KBM-7 (cell line): Measurements from ENCODE around the gene AJUBA.
"Not testable (repeated sequence)": the region's sequence is repeated elsewhere in the genome, so short reads cannot be mapped to it uniquely, and the experiment has no call there.

Experiments
- DNase-seq: peaks from one replicate; pipeline ENCODE4 v3.0.0-alpha.2; 2015
- in situ Hi-C: fragments of 300-500 bp; cut with MboI; formaldehyde crosslinking; loops from 2 replicates; pipeline ENCODE4 v1.14.3; 2020; ENCODE audit warnings: low sequenced_read_pairs, low pct_unique_long_range_greater_than_20kb, mixed read lengths

Gene AJUBA

GRCh38 chr14:22965916-22966782, 16.2 kb downstream of the AJUBA start:
- DNase-seq, in situ Hi-C loops: not testable (repeated sequence)

DNA sequence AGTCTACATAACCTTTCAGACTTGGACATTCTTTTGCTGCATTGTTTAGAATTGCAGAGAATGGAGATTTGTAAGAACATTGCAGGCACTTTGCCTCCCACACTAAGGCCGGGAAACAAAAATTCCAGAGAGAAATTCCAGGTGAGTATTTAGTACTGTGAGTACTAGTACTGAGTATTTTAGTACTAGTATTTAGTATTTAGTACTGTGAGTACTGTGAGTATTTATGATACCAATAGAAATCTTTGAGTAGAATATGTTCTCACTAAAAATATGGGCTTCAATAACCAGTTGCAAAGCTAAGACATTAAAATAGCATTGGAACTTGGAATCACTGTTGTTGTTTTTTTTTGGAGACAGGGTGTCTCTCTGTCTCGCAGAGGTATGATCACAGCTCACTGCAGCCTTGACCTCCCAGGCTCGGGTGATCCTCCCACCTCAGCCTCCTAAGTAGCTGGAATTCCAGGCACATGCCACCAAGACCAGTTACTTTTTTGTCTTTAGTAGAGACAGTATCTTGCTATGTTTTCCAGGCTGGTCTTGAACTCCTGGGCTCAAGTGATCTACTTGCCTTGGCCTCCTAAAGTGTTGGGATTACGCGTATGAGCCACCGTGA, 20.2 kb downstream of the AJUBA start:
- no peak for DNase-seq
- in situ Hi-C loops: no loop called here

DNA sequence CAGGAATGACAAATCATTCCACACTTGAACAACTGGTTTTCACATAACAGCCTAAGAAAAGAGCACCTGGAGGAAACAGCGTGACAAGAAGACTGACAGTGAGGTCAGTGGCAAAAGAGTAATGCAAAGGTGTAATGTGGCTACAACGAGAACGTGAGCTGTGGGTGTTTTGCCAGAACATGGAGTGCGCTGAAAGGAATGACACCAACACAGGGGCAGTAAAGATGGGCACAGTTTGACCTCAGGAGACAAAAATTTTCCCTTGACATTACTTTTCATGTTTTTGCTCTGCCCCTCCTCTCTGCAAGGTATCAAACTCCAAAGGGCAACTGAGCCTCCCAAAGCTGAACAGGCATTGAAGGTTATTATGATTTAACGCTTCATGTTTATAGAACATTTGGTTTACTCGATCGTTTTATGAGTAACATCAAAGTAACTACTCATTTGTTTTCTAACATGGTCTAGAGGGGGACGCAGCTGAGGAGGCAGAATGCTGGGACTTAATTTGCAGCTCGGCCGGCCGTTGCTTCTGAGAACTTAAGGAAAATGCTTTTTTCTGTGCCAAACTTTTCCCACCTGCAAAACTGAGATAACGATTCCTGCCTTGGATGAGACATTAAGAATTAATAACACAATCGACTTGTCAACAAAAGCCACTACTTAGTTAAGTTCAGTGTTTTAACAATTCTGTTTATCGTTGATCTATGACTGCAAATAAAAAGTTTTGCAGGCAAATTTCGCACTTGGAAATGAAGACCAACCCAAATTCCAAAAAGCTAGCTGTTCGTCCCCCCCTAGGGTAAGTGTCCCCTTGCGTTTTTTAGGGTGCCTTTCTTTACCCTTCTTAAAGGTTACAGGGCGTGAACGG, 26.4 kb downstream of the AJUBA start:
- no peak for DNase-seq
- in situ Hi-C loops: no loop called here

GRCh38 chr14:22952418-22952817, 29.9 kb downstream of the AJUBA start:
- in situ Hi-C loops: no loop called here
- DNase-seq: no peak

DNA sequence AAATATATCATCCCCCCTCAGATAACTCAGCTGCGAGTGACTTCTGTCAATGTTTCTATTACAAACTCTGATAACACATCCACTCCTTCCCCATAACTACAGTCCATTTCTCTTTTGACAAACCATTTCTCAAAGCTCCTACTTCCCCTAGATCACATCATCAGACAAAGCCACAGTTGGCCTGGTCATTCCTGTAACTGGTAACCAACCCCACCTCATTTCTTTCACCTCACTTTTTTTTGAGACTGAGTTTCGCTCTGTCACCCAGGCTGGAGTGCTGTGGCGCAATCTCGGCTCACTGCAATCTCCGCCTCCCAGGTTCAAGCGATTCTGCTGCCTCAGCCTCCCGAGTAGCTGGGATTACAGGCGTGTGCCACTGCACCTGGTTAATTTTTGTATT, 30.6 kb downstream of the AJUBA start:
- in situ Hi-C loops: not testable (repeated sequence)
- peak; percentile 8 for DNase-seq

GRCh38 chr14:22945642-22946041, 36.7 kb downstream of the AJUBA start:
- in situ Hi-C loops: no loop called here

GRCh38 chr14:22939684-22940083, 42.7 kb downstream of the AJUBA start:
- in situ Hi-C loops: no loop called here
- no peak for DNase-seq

More at GRCh38 chr14:22945642-22946041, 36.7 kb downstream of the AJUBA start:
- DNase-seq: no peak

DNA sequence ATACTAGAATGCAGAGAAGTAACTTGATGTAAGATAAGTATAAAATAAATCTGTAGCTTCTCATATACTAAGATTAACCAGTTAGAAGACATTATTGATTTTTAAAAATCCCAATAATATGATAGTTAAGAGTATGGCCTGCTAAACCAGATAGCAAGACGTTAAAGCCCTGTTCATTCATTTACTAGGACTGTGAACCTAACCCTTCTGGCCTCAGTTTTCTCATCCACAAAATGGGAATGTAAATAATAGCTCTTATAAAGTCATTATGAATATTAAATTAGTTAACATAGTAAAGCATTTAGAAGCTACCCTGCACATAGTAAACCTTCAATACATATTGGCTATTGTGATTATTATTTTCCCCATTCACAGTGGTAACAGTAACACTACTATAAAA, 47.2 kb downstream of the AJUBA start:
- in situ Hi-C loops: no loop called here
- no peak for DNase-seq

- in situ Hi-C loops: no loop called here
Measured at GRCh38 chr14:22932146-22932545, 50.2 kb downstream of the AJUBA start.

DNA sequence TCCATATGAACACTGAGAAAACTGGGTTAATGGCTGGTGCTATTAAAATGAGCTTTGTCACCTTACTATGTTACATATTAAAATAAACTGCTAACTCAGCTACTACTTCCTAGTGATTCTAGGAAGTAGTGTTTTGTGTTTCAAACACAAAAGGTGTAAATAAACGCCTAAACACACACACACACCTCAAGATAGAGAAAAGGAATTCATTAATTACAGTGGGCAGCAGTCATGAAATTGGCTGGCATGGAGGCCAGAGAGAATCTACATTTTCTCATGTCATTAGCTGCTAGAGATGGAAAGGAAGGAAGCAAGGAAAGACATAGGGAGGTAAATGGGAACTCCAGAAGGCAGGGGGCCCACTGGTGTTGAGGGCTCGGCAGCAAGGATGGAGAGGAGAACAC, 52.4 kb downstream of the AJUBA start:
- in situ Hi-C loops: no loop called here
- no peak for DNase-seq

More at GRCh38 chr14:22932146-22932545, 50.2 kb downstream of the AJUBA start:
- DNase-seq: no peak

DNA sequence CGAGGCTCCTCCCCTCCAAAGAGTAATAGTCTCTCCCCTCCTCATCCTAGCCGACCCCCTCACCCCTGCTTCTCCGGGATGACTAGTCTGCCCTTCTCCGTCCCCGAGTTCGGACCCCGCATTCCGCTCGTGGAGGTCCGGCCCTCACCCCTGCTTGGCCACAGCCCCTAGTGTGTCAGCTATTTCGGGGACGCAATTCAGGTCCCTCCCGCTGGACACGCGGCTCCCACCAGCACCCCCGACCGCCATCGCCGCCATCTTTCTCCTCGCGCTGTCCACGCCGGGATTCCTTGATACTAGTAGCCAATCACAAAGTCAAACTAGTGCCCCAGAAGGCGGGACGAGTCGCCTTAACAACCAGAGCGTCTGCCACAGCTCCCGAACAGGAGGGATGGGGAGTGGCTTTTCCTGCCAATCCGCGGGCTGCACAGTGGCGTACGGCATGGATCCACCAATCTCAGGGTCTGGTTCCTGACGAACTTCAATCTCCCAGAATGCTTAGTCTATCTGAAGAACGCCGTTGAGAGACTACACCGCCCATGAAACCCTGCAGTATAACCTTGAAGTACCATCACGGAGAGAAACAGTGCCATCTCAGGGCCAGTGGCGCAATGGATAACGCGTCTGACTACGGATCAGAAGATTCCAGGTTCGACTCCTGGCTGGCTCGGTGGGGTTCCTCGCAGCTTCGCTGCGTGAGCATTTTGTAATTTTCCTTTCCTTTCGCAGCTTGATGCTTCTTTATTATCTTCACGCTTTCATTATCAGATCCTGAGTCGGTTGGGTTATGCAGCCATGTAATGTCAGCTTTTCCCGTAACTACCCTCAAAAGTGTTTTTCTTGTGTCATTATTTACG, 53.0 kb downstream of the AJUBA start, which contains the start of gene PRMT5:
TSS of gene PRMT5 (minus strand) at position 273 of the 857 bp plus-strand sequence. CDS start at position 258, 15 bp downstream.
- peak; percentile 100 for DNase-seq
- in situ Hi-C loops: no loop called here

DNA sequence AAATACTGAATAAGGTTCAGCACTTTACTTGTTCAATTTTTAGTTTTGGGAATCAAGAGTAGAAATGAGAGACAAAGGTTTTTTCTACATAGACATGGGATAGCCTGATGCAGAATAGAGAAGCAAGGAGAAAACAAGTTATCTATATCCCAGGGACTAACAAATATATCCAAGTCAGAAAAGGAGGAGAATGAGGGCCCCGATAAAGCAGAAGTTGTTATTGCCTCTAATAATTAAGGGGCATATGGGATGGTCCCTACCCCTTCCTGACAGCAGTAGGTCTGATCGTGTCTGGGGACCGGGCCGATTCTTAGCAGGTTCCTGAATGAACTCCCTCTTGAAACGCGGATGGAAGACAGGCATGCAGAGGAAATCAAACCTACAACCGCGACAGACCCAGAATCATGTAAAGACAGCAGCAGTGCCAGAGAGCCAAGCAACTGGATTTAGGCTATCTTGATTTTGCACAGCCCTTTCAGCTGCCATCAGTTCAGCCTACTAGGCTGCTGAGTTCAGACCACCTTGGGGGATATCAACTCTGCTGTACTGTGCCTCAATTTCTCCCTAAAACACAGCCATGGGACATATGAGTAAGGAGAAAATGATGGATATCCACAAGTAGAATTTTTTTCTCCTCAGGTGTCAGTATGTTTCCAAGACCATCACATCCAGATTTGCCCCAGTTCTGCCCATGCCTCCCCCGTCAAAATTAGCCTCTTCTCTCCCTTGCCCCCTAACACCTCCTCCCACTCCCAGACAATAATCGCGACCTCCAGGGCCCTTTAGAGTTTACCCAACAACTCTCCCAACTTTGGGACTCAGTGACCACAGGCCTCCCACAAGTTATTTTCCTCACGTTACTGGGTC, 53.9 kb downstream of the AJUBA start:
- peak; percentile 19 for DNase-seq
- in situ Hi-C loops: no loop called here

- no peak for DNase-seq
Measured at GRCh38 chr14:22926316-22926715, 56.0 kb downstream of the AJUBA start.

DNA sequence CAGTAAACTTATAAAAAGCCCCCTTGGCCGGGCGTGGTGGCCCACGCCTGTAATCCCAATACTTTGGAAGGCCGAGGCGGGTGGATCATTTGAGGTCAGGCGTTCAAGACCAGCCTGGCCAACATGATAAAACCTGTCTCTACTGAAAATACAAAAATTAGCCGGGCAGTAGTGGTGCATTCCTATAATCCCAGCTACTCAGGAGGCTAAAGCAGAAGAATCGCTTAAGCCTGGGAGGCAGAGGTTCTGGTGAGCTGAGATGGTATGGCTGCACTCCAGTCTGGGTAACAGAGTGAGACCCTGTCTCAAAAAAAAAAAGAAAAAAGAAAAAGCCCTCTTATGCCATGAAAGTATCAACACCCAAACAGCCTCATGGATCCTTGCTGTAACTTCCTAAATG, 56.8 kb downstream of the AJUBA start:
- in situ Hi-C loops: no loop called here
- DNase-seq: no peak

More at GRCh38 chr14:22926316-22926715, 56.0 kb downstream of the AJUBA start:
- in situ Hi-C loops: no loop called here

DNA sequence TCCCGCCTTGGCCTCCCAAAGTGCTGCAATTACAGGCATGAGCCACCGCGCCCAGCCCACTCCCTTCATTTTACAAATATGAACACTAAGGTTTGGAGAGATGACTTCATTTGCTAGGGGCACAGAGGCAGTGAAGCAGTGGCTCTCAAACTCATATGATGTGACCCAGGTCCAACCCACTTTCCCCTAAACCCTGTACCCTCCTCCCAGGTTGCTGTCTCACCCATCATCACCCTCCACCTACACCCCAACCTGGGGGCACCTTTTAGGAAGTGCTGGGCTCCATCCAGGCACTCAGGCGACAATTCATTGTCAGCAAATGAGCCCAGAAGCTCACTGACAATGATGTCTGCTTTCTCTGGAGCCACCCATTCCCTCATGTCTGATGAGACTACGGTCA, 58.6 kb downstream of the AJUBA start:
- in situ Hi-C loops: no loop called here
- DNase-seq: no peak

- in situ Hi-C loops: no loop called here
- DNase-seq: no peak
Measured at GRCh38 chr14:22922294-22922693, 60.1 kb downstream of the AJUBA start.
